Mammary epithelial cell (primary cell): ENCODE measurements around the gene SYT9.

Experiments used
- CTCF ChIP-seq, 2 donors: IDR thresholded peaks in 1 of 2; conservative IDR thresholded peaks in 1 of 2; 2 replicates each; pipeline ENCODE4 v1.5.1; 2011 to 2012; ENCODE audit warnings: inconsistent platforms in 2 of 2, low read length in 2 of 2, mild to moderate bottlenecking in 2 of 2, control low read depth in 1 of 2, low read depth in 1 of 2; ENCODE audit not compliant: insufficient read depth in 1 of 2; ENCODE audit errors: extremely low read depth in 1 of 2
- EZH2 ChIP-seq: IDR thresholded peaks from 2 replicates; pipeline ENCODE4 v1.6.1; 2012; ENCODE audit warnings: low read length, inconsistent platforms, borderline replicate concordance

- no peak for TF ChIP-seq CTCF (conservative IDR thresholded peaks at IDR 0.05 in 1 of 2, IDR thresholded peaks at IDR 0.05 in 1 of 2; ENCODE audit: extremely low read depth in 1 of 2, insufficient read depth in 1 of 2, low read depth in 1 of 2, low read length in 2 of 2)
- no peak for TF ChIP-seq EZH2
These were observed 99.5 kb downstream of the SYT9 start for GRCh38 chr11:7351228-7351627.
